DND-41 (cell line): ENCODE data around the gene OR2T8.
A peak's percentile ranks its signal among the peaks of the same experiment; 100 is the strongest.

Experiments used
- ATAC-seq: fragments of 200-7000 bp; cut with Tn5 transposase; 3 replicates; pipeline ENCODE4 v1.9.1; 2021; ENCODE audit warnings: low read depth; ENCODE audit not compliant: insufficient read depth
- DNase-seq: peaks from one replicate; pipeline ENCODE4 v3.0.0-alpha.2; 2020
- H2AFZ ChIP-seq: 2 replicates; pipeline ENCODE4 v1.6.0; 2012; ENCODE audit warnings: low read depth, low read length
- H3K27ac ChIP-seq: 2 replicates; pipeline ENCODE4 v1.5.1; 2012; ENCODE audit warnings: low read length, inconsistent platforms
- H3K27me3 ChIP-seq: fragments of 200-600 bp; sonication (generic); 2 replicates; pipeline ENCODE4 v1.6.0; 2012; ENCODE audit warnings: low read length, mild to moderate bottlenecking, inconsistent platforms; ENCODE audit not compliant: insufficient read depth, poor library complexity
- H3K36me3 ChIP-seq: 2 replicates; pipeline ENCODE4 v1.5.1; 2012; ENCODE audit warnings: low read length, inconsistent platforms; ENCODE audit not compliant: insufficient read depth
- H3K4me1 ChIP-seq: 2 replicates; pipeline ENCODE4 v1.5.1; 2012; ENCODE audit warnings: mild to moderate bottlenecking, low read length; ENCODE audit not compliant: insufficient read depth
- H3K4me2 ChIP-seq: 2 replicates; pipeline ENCODE4 v1.6.0; 2012; ENCODE audit warnings: mild to moderate bottlenecking, moderate library complexity, low read length, inconsistent platforms; ENCODE audit not compliant: insufficient read depth
- H3K4me3 ChIP-seq, 2 experiments: fragments of 200-600 bp in 1 of 2; shearing (Covaris generic) in 1 of 2; 2 replicates each; pipeline ENCODE4 v1.5.1; 2012 to 2016; ENCODE audit warnings: inconsistent platforms in 2 of 2, low read length in 2 of 2, mild to moderate bottlenecking in 2 of 2, low read depth in 1 of 2, moderate library complexity in 1 of 2
- H3K79me2 ChIP-seq: 2 replicates; pipeline ENCODE4 v1.6.0; 2012; ENCODE audit warnings: low read length, inconsistent platforms; ENCODE audit not compliant: insufficient read depth
- H3K9ac ChIP-seq: 2 replicates; pipeline ENCODE4 v1.6.0; 2012; ENCODE audit warnings: low read depth, mild to moderate bottlenecking, inconsistent platforms, low read length, moderate library complexity
- H3K9me3 ChIP-seq: 2 replicates; pipeline ENCODE4 v1.5.1; 2012; ENCODE audit warnings: low read length, moderate library complexity, mild to moderate bottlenecking, inconsistent platforms; ENCODE audit not compliant: insufficient read depth, severe bottlenecking
- H4K20me1 ChIP-seq: 2 replicates; pipeline ENCODE4 v1.6.0; 2012; ENCODE audit warnings: low read length; ENCODE audit not compliant: insufficient read depth
- CTCF ChIP-seq: IDR thresholded peaks from 2 replicates; pipeline ENCODE4 v1.5.1; 2012; ENCODE audit warnings: borderline replicate concordance, low read length, moderate library complexity, mild to moderate bottlenecking; ENCODE audit not compliant: poor library complexity, severe bottlenecking; ENCODE audit errors: extremely low read depth
- EZH2 ChIP-seq: IDR thresholded peaks from 3 replicates; pipeline ENCODE4 v1.6.1; 2012; ENCODE audit warnings: borderline replicate concordance, low read depth, mild to moderate bottlenecking, moderate library complexity, low read length, inconsistent platforms; ENCODE audit not compliant: severe bottlenecking

Gene OR2T8

GRCh38 chr1:247905910-247906503, 14.0 kb upstream of the OR2T8 start:
- H3K27me3 ChIP-seq, result no peaks in the 10 kb centered on the region
- H3K27ac ChIP-seq, result peak overlapping the region; percentile 63
- H2AFZ ChIP-seq, result peak overlapping the region; percentile 59
- H3K4me1 ChIP-seq, result peaks cover 21% of the 10 kb centered on the region
- H3K4me3 ChIP-seq, result no peak overlapping the region
- peak; percentile 33 for ATAC-seq
- H3K36me3 ChIP-seq, result no peaks in the 10 kb centered on the region
- no peak overlapping the region for H3K9ac ChIP-seq
- H3K79me2 ChIP-seq, result no peaks in the 10 kb centered on the region
- H4K20me1 ChIP-seq, result no peaks in the 10 kb centered on the region
- H3K9me3 ChIP-seq, result no peaks in the 10 kb centered on the region
- H3K4me2 ChIP-seq, result peak overlapping the region; percentile 41; the same call in 1 of the 2 replicates
- no peak for DNase-seq
- TF ChIP-seq CTCF (no peak), EZH2 (no peak)

GRCh38 chr1:247906504-247907047, 13.5 kb upstream of the OR2T8 start:
- Histone ChIP-seq H3K4me3 (no peak overlapping the region), H3K9ac (no peak overlapping the region), H2AFZ (peak overlapping the region; percentile 59), H4K20me1 (no peaks in the 10 kb centered on the region), H3K79me2 (no peaks in the 10 kb centered on the region), H3K36me3 (no peaks in the 10 kb centered on the region), H3K4me1 (peaks cover 21% of the 10 kb centered on the region), H3K9me3 (no peaks in the 10 kb centered on the region), H3K27me3 (no peaks in the 10 kb centered on the region), H3K4me2 (peak overlapping the region; percentile 41; the same call in 1 of the 2 replicates), H3K27ac (peak overlapping the region; percentile 63)
- TF ChIP-seq EZH2, result no peak
- TF ChIP-seq CTCF, result no peak
- ATAC-seq, result peak; percentile 95
- no peak for DNase-seq

- Histone ChIP-seq H3K79me2 (no peaks in the 10 kb centered on the region), H2AFZ (no peak overlapping the region), H3K36me3 (no peaks in the 10 kb centered on the region), H3K27me3 (no peaks in the 10 kb centered on the region), H3K4me1 (peaks cover 21% of the 10 kb centered on the region), H3K9ac (no peak overlapping the region), H3K9me3 (no peaks in the 10 kb centered on the region), H4K20me1 (no peaks in the 10 kb centered on the region), H3K4me2 (no peak overlapping the region), H3K27ac (no peak overlapping the region), H3K4me3 (no peak overlapping the region)
- TF ChIP-seq EZH2 (no peak), CTCF (no peak)
- no peak for ATAC-seq
- DNase-seq, result no peak
Observed at GRCh38 chr1:247908766-247909165, 11.3 kb upstream of the OR2T8 start.
